GM12801 (cell line): ENCODE measurements around the gene BABAM2.

Source experiments
- CTCF ChIP-seq: IDR thresholded peaks from one replicate; pipeline ENCODE4 v1.5.1; 2011; ENCODE audit warnings: control low read depth; ENCODE audit not compliant: insufficient read length; ENCODE audit errors: extremely low read depth

Gene BABAM2

GRCh38 chr2:28093768-28094167 is 203.2 kb downstream of the BABAM2 start:
- no peak for TF ChIP-seq CTCF

GRCh38 chr2:28094739-28095138 is 204.2 kb downstream of the BABAM2 start:
- no peak for TF ChIP-seq CTCF

GRCh38 chr2:28095622-28096021 is 205.1 kb downstream of the BABAM2 start:
- TF ChIP-seq CTCF: no peak

- TF ChIP-seq CTCF: no peak
Measured at GRCh38 chr2:28096421-28096820, 205.9 kb downstream of the BABAM2 start.

GRCh38 chr2:28098501-28099225 is 208.1 kb downstream of the BABAM2 start:
- TF ChIP-seq CTCF: no peak

GRCh38 chr2:28101123-28101522 is 210.6 kb downstream of the BABAM2 start:
- no peak for TF ChIP-seq CTCF

- TF ChIP-seq CTCF: no peak
Measured at GRCh38 chr2:28101892-28102291, 211.4 kb downstream of the BABAM2 start.

- no peak for TF ChIP-seq CTCF
Measured at GRCh38 chr2:28102455-28102874, 211.9 kb downstream of the BABAM2 start.
